Body of pancreas (tissue), 4 donors: ENCODE results near the gene TNFRSF8. TPM values are rescaled to one million over a fixed set of nuclear protein-coding genes. Genes with fewer than 3 reads are reported as not detected.

Experiments
- ATAC-seq: fragments of 150-250 bp; one replicate; pipeline ENCODE4 v1.9.1; 2016
- DNase-seq, 4 donors: peaks; one replicate each; pipeline ENCODE4 v3.0.0-alpha.2; 2019
- H3K27ac ChIP-seq, 4 donors: fragments of 200-600 bp; sonication (generic); 1 replicate in 3 of 4; 2 replicates in 1 of 4; pipeline versions ENCODE4 v1.5.1 to v1.6.1; 2016 to 2019; ENCODE audit warnings: mild to moderate bottlenecking in 1 of 4, mixed read lengths in 1 of 4, moderate library complexity in 1 of 4
- H3K27me3 ChIP-seq, 2 donors: fragments of 200-600 bp; sonication (generic); one replicate each; pipeline ENCODE4 v1.6.0; 2016; ENCODE audit warnings: mild to moderate bottlenecking in 1 of 2
- H3K36me3 ChIP-seq, 2 donors: fragments of 200-600 bp; sonication (generic); replicated peaks in 1 of 2; 2 replicates each; pipeline ENCODE4 v1.5.1; 2016; ENCODE audit warnings: low read depth in 2 of 2; ENCODE audit not compliant: insufficient read depth in 1 of 2
- H3K4me1 ChIP-seq: fragments of 200-600 bp; sonication (generic); one replicate; pipeline ENCODE4 v1.6.0; 2016
- H3K4me3 ChIP-seq, 2 donors: fragments of 200-600 bp; sonication (generic); 1 replicate in 1 of 2; 2 replicates in 1 of 2; pipeline ENCODE4 v1.5.1; 2016 to 2019
- H3K9me3 ChIP-seq, 3 donors: fragments of 200-600 bp; sonication (generic); 1 replicate in 2 of 3; 2 replicates in 1 of 3; pipeline ENCODE4 v1.5.1; 2016
- CTCF ChIP-seq, 7 experiments: fragments of 450-650 bp in 4 of 7; fragments of 200-600 bp in 3 of 7; sonication (generic) in 3 of 7; IDR thresholded peaks; one replicate each; pipeline ENCODE4 v1.5.1; 2016 to 2019; ENCODE audit warnings: antibody characterized with exemption in 7 of 7
- POLR2A ChIP-seq, 3 donors: fragments of 450-650 bp; IDR thresholded peaks; one replicate each; pipeline ENCODE4 v1.6.1; 2016; ENCODE audit warnings: antibody characterized with exemption in 3 of 3, mild to moderate bottlenecking in 2 of 3
- WGBS, 2 donors: methylation state at CpG; one replicate each; pipeline ENCODE4 v1.1.5; 2017; 5-methylcytosine and 5-hydroxymethylcytosine counted together
- intact Hi-C: fragments of 100-400 bp; cut with DNase I; formaldehyde crosslinking; loops from one replicate; pipeline ENCODE4 v1.15.1; 2023
- total RNA-seq, 2 donors: library from RNA; depleted of rRNA; stranded (reverse); fragments of >200 nt; gene quantifications; one replicate each; pipeline ENCODE4 v1.1.0, GENCODE V29; 2016

TNFRSF8 gene
- total RNA-seq, 2 donors from 2014 or later, result not detected

- H3K27me3 ChIP-seq, result no peaks in the 10 kb centered on the region
Measured at GRCh38 chr1:12051361-12051760, 11.7 kb upstream of the TNFRSF8 start.

GRCh38 chr1:12052008-12052573 lies 11.0 kb upstream of the TNFRSF8 start:
- intact Hi-C loops, result no loop called here
- no peaks in the 10 kb centered on the region for H3K9me3 ChIP-seq
- 36 to 46% methylated on average over 9 of the region's 9 CpGs for whole genome bisulfite sequencing, 2 donors
- no peak overlapping the region for H3K27ac ChIP-seq
- no peak overlapping the region for H3K4me3 ChIP-seq
- ATAC-seq (peak; percentile 62), DNase-seq (peak in 3 of 4 donors; percentile 34 to 50 (median 36))
- H3K36me3 ChIP-seq, result no peaks in the 10 kb centered on the region
- no peaks in the 10 kb centered on the region for H3K4me1 ChIP-seq
- no peak for TF ChIP-seq POLR2A (IDR thresholded peaks at IDR 0.05)
- TF ChIP-seq CTCF (IDR thresholded peaks at IDR 0.05), result no peak
- no peaks in the 10 kb centered on the region for H3K27me3 ChIP-seq

More at GRCh38 chr1:12051361-12051760, 11.7 kb upstream of the TNFRSF8 start:
- no peaks in the 10 kb centered on the region for H3K9me3 ChIP-seq
- no peak overlapping the region for H3K4me3 ChIP-seq
- no peak for TF ChIP-seq CTCF (IDR thresholded peaks at IDR 0.05)
- no peak for TF ChIP-seq POLR2A (IDR thresholded peaks at IDR 0.05)
- DNase-seq (no peak), ATAC-seq (no peak)
- no peaks in the 10 kb centered on the region for H3K4me1 ChIP-seq
- no peak overlapping the region for H3K27ac ChIP-seq
- intact Hi-C loops, result no loop called here
- WGBS, 2 donors, result 77% methylated on average over 1 of the region's 1 CpG; no CpG with 5 or more reads in 1 of the 2 donors
- no peaks in the 10 kb centered on the region for H3K36me3 ChIP-seq

GRCh38 chr1:12052997-12053686 lies 10.0 kb upstream of the TNFRSF8 start:
- H3K9me3 ChIP-seq, result no peaks in the 10 kb centered on the region
- ATAC-seq, result no peak
- intact Hi-C loops, result no loop called here
- no peaks in the 10 kb centered on the region for H3K4me1 ChIP-seq
- WGBS, 2 donors, result 78 to 81% methylated on average over 7 to 14 of the region's 14 CpGs
- no peaks in the 10 kb centered on the region for H3K27me3 ChIP-seq
- H3K36me3 ChIP-seq, result no peaks in the 10 kb centered on the region
- DNase-seq, result peak in 1 of 4 donors; percentile 13
- H3K27ac ChIP-seq, result no peak overlapping the region
- no peak overlapping the region for H3K4me3 ChIP-seq
- TF ChIP-seq CTCF (IDR thresholded peaks at IDR 0.05) (no peak), POLR2A (IDR thresholded peaks at IDR 0.05) (no peak)

- Histone ChIP-seq H3K4me1 (no peaks in the 10 kb centered on the region), H3K27ac (no peak overlapping the region), H3K9me3 (no peaks in the 10 kb centered on the region), H3K36me3 (no peaks in the 10 kb centered on the region), H3K27me3 (no peaks in the 10 kb centered on the region), H3K4me3 (no peak overlapping the region)
- 66 to 71% methylated on average over 10 to 13 of the region's 13 CpGs for WGBS, 2 donors
- DNase-seq (no peak), ATAC-seq (no peak)
- no peak for TF ChIP-seq CTCF (IDR thresholded peaks at IDR 0.05)
- no peak for TF ChIP-seq POLR2A (IDR thresholded peaks at IDR 0.05)
- intact Hi-C loops, result no loop called here
Measured at GRCh38 chr1:12053752-12054548, 9.2 kb upstream of the TNFRSF8 start.
